Glutamatergic neuron (in vitro differentiated cells): ENCODE results near the gene CYBB. TPM values are rescaled to one million over a fixed set of nuclear protein-coding genes. Genes with fewer than 3 reads are reported as not detected.

Experiments
- DNase-seq: peaks from one replicate; pipeline ENCODE4 v3.0.0; 2022
- H3K27ac Mint-ChIP-seq: one replicate; pipeline ENCODE4 v1.8.0; 2020; ENCODE audit warnings: mild to moderate bottlenecking, mixed read lengths, inconsistent platforms; ENCODE audit not compliant: unreplicated experiment
- H3K27me3 Mint-ChIP-seq: one replicate; pipeline ENCODE4 v1.8.0; 2020; ENCODE audit warnings: mild to moderate bottlenecking, moderate library complexity, mixed read lengths, inconsistent platforms; ENCODE audit not compliant: unreplicated experiment
- H3K36me3 Mint-ChIP-seq: one replicate; pipeline ENCODE4 v1.8.0; 2020; ENCODE audit warnings: mild to moderate bottlenecking, mixed read lengths, inconsistent platforms; ENCODE audit not compliant: unreplicated experiment
- H3K4me1 Mint-ChIP-seq: one replicate; pipeline ENCODE4 v1.8.0; 2020; ENCODE audit warnings: mild to moderate bottlenecking, low read depth, mixed read lengths, inconsistent platforms; ENCODE audit not compliant: unreplicated experiment
- H3K4me3 Mint-ChIP-seq: one replicate; pipeline ENCODE4 v1.8.0; 2020; ENCODE audit warnings: mild to moderate bottlenecking, mixed read lengths, inconsistent platforms; ENCODE audit not compliant: unreplicated experiment
- H3K9me3 Mint-ChIP-seq: one replicate; pipeline ENCODE4 v1.8.0; 2020; ENCODE audit warnings: mild to moderate bottlenecking, moderate library complexity, mixed read lengths, inconsistent platforms; ENCODE audit not compliant: unreplicated experiment
- CTCF ChIP-seq: fragments of 200-600 bp; sonication (generic); IDR thresholded peaks from one replicate; pipeline ENCODE4 v1.5.0; 2021; ENCODE audit not compliant: partially characterized antibody, unreplicated experiment
- total RNA-seq: library from RNA; stranded (reverse); fragmentation: NEBNext Ultra II Directional; extraction: Animal tissue kit (Norgen Biotek cat#: 25700); gene quantifications from one replicate; pipeline ENCODE4 v1.2.1, GENCODE V29; 2021; ENCODE audit not compliant: unreplicated experiment

Gene CYBB
- total RNA-seq, 1 donor from 2014 or later, result 0.61 TPM

DNA sequence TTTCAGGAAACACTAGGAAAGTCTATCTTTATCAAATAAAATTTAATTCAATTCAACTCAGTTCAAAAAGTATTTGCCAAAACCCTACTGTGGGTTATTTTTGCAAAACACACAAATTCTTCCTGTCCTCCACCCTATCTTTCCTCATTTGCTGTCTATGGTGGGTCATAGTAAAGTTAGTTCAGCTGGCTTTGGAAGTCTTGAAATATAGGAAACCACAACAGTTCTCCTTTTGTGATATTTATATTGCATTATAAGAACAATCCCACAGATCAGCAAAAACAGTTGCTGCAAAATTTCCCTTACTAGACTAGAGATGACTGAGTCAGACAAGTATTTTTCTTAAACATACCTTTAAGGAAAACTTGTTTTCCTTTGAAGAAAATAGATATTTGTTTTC lies 22.2 kb downstream of the CYBB start:
- H3K4me1 Mint-ChIP-seq, result no peaks in the 10 kb centered on the region
- no peaks in the 10 kb centered on the region for H3K9me3 Mint-ChIP-seq
- no peak for DNase-seq
- no peaks in the 10 kb centered on the region for H3K36me3 Mint-ChIP-seq
- H3K4me3 Mint-ChIP-seq, result no peak overlapping the region
- H3K27me3 Mint-ChIP-seq, result peaks cover 2% of the 10 kb centered on the region
- H3K27ac Mint-ChIP-seq, result no peak overlapping the region
- TF ChIP-seq CTCF, result no peak

GRCh38 chrX:37803057-37803456 lies 23.2 kb downstream of the CYBB start:
- H3K9me3 Mint-ChIP-seq, result no peaks in the 10 kb centered on the region

GRCh38 chrX:37809970-37810369 lies 30.1 kb downstream of the CYBB start:
- Mint-ChIP-seq H3K4me3 (no peak overlapping the region), H3K4me1 (peaks cover 2% of the 10 kb centered on the region), H3K27me3 (no peaks in the 10 kb centered on the region), H3K9me3 (no peaks in the 10 kb centered on the region), H3K36me3 (no peaks in the 10 kb centered on the region), H3K27ac (no peak overlapping the region)
- TF ChIP-seq CTCF, result no peak
- DNase-seq, result no peak

More at GRCh38 chrX:37803057-37803456, 23.2 kb downstream of the CYBB start:
- H3K27me3 Mint-ChIP-seq, result peaks cover 2% of the 10 kb centered on the region
- TF ChIP-seq CTCF, result no peak
- H3K27ac Mint-ChIP-seq, result no peak overlapping the region
- no peaks in the 10 kb centered on the region for H3K4me1 Mint-ChIP-seq
- no peak for DNase-seq
- H3K36me3 Mint-ChIP-seq, result no peaks in the 10 kb centered on the region
- no peak overlapping the region for H3K4me3 Mint-ChIP-seq

GRCh38 chrX:37812110-37812509 lies 32.3 kb downstream of the CYBB start:
- no peak for DNase-seq
- no peak for TF ChIP-seq CTCF
- Mint-ChIP-seq H3K4me3 (no peak overlapping the region), H3K9me3 (no peaks in the 10 kb centered on the region), H3K27me3 (no peaks in the 10 kb centered on the region), H3K36me3 (no peaks in the 10 kb centered on the region), H3K4me1 (peaks cover 2% of the 10 kb centered on the region), H3K27ac (no peak overlapping the region)

DNA sequence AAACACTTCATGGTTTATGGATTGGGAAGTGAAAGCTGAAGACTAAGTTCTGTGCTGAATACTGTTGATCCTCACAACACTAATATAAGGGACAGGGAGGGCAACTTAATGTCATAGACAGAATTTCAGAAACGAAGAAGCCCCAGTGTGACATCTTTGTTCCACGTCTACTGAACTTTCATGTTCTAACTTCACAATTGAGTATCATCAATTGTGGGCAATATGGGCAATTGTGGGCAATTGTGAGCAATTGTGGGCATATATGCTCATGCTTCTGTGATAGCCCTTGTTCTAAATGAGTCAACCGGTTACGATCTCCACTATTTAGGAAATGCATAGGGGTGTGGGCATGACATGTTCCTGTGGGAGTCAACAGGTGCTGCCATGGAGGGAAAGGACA lies 33.7 kb downstream of the CYBB start:
- no peak for DNase-seq
- H3K4me3 Mint-ChIP-seq, result no peak overlapping the region
- no peaks in the 10 kb centered on the region for H3K9me3 Mint-ChIP-seq
- no peak for TF ChIP-seq CTCF
- H3K27me3 Mint-ChIP-seq, result no peaks in the 10 kb centered on the region
- no peaks in the 10 kb centered on the region for H3K36me3 Mint-ChIP-seq
- no peak overlapping the region for H3K27ac Mint-ChIP-seq
- H3K4me1 Mint-ChIP-seq, result peaks cover 2% of the 10 kb centered on the region
